CD4-positive, alpha-beta T cell treated with Interleukin-15 for 4 hours (primary cell): Measurements from ENCODE around the gene RSPH10B2.
"Not testable (repeated sequence)": the region's sequence is repeated elsewhere in the genome, so short reads cannot be mapped to it uniquely, and the experiment has no call there.

Source experiments
- DNase-seq: peaks from one replicate; pipeline ENCODE4 v3.0.0-alpha.2; 2020; ENCODE audit warnings: low spot score

RSPH10B2 gene

DNA sequence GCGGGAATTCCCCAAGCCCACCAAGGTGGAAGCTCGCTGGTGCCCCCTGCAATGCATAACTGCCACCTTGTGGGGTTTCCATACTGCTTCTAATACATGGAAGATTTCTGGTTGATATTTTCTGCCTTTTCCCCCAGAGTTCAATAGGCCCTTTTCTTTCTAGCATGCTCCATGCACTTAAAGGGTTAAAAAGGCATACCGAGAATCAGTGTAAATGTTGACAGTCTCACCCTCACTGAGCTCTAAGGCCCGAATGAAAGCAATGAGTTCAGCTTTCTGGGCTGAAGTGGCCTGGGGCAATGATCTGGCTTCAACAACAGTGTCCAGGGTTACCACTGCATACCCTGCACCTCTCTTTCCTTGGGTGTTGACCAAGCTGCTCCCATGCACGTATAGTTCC is 89.2 kb downstream of the RSPH10B2 start:
- not testable (repeated sequence) for DNase-seq

DNA sequence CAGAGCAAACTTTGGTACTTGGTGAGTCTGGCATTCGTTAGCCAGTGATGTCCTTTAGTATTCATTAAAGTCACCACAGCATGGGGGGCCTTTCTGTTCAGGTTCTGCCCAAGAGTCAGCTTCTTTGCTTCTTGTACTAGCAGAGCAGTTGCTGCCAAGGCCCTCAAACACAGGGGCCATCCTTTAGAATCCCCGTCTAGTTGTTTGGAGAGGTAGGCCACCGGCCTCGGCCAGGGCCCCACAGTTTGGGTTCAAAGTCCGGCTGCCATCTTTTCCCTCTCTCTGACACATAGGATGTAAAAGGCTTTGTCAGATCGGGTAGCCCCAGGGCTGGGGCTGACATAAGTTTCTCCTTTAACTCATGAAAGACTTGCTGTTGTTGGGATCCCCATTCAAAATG is 89.8 kb downstream of the RSPH10B2 start:
- not testable (repeated sequence) for DNase-seq

DNA sequence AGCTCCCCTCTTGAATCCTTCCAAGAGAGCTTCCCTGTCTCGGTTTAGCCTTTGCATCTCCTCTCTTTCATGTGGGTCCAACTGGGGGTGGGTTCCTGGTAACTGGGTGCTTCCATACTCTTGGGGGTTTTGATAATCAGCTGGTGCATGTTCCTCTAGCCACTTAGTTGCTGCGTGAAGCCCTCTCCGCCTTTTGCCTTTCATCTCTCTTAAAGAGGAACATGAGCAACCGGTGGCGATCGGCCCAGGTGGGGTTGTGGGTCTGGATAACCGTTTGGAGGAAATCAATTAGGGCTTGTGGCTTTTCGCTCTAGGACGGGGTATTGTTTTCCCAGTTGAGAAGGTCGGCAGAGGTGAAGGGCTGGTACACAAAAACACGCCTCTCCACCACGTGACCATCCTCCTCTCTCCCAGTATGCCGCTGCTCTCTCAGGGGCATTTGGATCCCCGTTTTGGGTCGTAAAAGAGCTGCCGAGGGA is 92.1 kb downstream of the RSPH10B2 start:
- not testable (repeated sequence) for DNase-seq

DNA sequence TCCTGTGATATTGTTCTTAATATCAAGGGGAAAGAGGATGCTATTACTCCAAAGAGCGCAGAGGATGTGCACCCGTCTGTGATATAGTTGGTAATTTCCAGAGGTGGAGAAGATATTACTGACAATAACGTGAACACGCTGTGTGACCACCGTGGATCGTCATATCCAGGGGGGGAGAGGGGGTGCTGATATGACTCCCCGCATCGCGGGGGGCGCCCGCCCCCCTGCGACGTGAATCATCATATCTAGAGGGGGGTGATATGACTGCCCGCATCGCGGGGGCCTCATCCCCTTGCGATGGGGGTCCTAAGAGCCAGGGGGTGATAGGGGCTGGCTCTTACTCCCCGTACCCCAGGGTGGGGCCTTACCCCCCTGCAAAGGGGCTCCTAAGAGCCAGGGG is 93.8 kb downstream of the RSPH10B2 start:
- not testable (repeated sequence) for DNase-seq
